NCI-H1436 (cell line): Measurements from ENCODE around the gene PDE6G.

ENCODE experiments used
- DNase-seq: peaks from one replicate; lab custom pipeline; 2025; lab: John Stamatoyannopoulos, UW

The PDE6G gene

DNA sequence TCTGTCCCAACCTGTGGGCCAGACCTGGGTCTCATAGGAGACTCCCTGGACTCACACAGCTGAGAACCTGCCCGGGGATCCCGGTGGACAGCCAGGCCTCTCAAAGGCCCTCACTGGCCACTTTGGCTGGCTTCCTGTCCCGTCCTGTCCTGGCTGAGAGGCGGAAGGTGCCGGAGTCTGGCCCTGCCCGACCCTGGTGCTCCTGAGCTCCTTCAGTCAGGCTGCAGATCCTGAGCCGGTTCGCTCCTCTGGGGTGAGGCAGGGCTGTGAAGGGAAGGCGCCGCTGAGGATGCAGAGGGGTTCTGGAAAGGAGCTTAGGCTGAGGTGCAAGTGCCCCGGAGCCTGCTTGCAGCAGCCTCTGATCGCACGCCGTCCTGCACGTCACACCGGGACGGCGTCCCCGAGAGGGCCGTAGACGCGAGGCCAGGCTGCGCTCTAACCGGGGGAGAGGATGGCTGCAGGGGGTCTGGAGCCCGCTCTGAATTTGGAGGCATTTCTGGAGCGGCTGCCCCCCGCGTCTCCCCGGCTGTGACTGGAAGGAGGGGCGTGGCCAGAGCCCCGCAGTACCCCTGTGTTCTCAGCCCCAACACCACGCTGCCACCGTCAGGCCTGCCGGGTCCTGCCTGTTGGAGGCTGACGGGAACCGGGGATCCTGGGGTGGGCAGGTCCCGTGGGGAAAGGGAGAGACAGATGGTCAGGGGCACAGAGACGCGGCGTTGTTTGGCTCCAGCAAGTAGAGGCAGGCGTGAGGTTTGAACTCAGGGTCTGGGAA lies 31.6 kb upstream of the PDE6G start:
- DNase-seq = no peak

DNA sequence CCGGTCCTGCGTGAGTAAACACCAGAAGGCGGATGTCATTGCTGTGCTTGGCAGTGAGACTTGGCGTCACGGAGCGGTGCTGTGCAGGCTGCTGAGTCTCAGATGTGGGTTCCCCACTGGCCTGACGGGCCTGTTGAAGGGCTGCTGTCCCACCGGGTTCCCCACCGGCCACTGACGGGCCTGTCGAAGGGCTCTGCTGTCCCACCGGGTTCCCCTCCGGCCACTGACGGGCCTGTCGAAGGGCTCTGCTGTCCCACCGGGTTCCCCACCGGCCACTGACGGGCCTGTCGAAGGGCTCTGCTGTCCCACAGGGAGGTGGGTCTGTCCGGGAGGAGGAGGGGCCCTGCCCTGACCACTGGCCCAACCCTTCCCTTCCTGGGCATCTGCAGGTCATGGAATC lies 30.3 kb upstream of the PDE6G start:
- no peak for DNase-seq

DNA sequence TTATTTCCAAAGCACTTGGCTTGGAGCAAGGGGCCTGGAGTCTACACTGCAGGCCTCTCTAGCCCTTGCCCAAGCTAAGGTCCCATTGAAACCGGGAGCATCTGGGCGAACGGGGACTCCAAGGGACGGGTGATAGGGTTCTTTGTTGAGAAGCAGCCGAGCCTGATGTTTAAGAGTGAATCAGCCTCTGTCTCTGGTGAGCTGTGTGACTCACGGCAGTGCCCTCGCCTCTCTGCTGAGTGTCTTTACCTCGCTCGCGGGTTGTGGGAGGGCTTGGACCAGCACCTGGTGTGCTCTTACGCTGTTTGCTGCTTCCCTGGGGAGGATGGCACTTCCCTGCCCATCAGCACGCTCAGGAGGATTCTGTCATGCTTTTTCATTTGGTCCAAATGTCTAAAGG lies 28.8 kb upstream of the PDE6G start:
- peak; percentile 26 for DNase-seq

DNA sequence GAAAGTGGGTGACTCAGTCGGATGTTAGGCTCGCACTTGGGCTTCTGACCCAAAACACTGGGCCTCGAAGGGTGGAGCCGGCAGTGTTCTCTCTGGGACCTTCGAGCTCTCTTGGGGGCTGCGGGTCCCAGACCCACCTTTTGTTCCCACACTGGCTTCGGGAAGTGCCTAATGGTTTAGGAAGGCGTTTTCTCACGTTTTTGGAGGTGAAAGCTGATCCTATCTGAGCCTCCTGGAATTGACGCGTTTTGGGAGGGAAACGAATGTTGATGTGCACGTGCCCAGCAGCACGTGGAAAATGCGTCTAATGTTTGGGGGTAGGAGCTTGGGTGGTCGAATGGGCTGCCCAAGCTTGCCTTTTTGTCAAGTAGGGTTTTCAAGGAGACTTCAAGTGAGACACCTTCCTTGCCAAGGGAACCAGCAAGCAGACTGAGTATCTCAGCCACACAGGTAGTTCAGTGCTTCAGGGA lies 28.1 kb upstream of the PDE6G start:
- DNase-seq = no peak

DNA sequence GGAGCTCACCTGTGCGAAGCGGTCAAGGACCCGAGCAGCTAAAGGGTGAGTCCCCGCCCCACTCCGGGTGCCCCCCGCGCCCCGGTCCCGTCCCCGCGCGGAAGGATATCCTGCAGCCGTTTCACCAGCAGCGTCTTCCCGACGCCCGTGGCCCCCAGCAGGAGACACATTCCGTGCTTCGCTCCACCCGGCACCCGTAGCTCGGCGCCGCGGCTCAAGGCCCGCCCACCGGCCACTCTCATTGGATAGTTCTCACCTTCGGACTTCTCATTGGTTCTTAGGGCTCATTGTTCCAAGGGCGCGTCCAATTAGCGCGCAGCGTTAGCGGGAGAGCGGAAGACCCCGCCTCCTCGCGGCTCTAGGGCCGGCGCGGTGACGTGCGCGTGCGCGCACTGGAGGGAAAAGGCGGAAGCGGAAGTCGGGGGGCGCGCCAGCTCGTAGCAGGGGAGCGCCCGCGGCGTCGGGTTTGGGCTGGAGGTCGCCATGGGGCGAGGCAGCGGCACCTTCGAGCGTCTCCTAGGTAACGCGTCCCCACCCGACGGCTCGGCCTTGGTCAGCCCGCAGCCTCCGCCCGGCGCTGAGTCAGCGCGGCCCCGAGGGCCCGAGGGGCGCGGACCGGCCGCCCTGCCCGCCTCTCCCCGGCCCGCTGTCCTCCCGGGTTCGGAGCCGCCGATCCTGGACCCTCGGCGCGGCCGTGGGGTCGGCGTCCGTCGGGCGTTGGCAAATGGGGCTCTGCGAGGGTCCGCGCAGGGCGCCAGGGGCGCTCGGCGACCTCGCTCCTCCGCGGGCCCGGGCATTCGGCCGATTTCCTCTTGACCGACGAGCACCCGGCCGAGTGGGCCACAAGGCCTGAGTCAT lies 27.5 kb upstream of the PDE6G start, which contains the start of the genes ARL16 and HGS:
TSS of gene ARL16 (minus strand) at position 214 of the 858 bp plus-strand sequence. CDS start at position 170, 44 bp downstream.
TSS of gene HGS (plus strand) at position 428 of the 858 bp plus-strand sequence. CDS start at position 484, 56 bp downstream.
- DNase-seq = peak; percentile 100

DNA sequence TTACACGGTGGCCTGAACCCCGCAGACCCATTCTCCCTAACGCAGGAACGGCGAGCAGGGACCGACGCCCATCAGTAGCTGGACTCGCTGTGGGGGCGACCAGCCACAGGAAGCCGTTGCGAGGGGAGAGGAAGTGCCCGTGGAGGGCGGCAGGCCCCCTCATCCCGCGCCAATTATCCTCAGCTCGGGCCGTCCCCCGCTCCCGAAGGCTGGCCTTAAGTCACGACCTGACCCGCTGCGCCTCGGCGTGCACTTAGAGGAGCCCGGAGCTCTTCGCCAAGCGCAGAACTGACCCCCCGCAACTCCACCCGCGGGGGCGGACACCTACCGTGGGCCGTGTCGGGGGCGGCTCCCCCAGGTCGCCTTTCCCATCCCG lies 26.9 kb upstream of the PDE6G start:
- no peak for DNase-seq

DNA sequence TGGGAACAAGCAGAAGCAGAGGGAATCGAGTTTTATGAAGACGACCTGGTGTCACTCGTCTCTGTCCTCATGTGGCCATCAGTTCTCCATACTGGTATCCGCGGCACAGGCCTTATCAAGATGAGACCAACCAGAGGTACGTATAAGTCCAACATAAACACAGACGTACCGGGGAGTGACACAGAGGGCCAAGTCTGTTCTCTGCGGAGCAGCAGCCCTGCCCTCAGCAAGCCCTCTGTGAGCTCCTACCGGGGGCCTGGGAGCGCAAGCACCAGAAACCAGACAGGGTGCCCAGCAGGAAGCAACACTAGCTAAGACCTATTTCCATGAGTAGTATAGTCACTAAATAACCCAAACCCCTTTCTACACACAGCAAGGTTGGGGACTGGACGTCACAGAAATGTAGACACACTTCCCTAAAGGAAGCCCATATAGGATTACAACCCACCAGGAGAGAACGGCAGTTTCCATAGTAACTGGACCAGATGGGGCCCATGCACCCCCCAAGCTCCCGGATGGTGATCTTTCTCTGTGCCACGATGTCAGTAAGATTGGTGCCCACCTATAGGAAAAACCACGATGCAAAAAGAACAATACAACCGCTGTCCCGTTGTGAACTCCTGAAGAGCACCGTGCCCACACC lies 26.3 kb upstream of the PDE6G start:
- DNase-seq = no peak

DNA sequence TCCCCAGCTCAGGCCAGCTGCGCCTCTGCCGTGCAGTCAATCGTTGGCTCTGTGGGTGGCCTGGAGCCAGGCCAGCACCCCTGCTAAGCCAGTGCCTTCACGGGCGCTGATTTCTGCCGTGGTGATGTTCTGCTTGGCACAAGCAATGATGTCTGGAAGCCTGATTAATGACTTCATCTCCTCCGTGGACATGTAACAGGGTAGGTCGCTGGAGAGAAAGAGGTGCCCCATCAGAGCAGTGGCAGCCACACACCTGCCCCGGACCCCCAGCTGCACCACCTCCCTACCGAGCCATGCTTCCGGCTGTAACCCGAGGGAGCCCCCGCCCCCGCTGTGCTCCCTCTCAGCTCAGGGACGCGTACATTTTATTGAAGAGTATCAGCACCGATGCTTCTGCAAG lies 25.3 kb upstream of the PDE6G start:
- DNase-seq = no peak

DNA sequence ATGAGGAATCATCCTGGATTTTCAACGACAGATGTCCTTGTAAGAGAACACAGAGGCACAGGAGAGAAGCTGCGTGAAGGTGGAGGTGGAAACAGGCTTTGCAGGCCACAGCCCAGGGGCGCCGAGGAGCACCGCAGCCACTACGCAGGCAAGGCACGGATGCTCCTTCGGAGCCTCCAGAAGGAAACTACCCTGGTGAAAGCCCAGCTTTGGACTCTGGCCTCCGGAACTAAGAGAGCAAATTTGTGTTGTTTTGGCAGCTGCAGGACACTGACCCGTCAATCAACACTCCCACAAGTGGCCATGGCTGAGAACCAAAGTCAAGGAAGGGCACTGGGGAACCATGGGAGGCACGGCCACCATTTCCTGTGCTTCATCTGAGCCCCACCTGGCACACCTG lies 23.8 kb upstream of the PDE6G start:
- no peak for DNase-seq

DNA sequence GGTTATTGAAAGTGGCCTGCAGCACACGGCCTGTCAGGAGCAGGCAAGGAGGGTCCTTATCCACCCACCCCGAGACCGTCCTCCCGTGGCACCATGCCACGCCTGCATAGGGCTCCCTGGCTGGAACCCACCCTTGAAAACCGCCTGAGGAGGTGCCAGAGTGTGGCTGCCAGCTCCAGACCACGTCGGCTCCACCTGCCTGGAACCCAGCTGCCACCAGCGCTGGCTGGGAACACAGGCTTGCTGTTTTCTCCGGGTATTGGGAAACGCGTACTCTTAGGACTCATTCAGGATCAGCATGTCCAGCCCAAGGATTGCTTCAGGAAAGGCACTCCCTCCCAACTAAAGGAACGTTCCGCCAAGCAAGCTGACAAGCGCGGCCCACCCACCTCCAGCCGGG lies 20.6 kb upstream of the PDE6G start:
- no peak for DNase-seq

DNA sequence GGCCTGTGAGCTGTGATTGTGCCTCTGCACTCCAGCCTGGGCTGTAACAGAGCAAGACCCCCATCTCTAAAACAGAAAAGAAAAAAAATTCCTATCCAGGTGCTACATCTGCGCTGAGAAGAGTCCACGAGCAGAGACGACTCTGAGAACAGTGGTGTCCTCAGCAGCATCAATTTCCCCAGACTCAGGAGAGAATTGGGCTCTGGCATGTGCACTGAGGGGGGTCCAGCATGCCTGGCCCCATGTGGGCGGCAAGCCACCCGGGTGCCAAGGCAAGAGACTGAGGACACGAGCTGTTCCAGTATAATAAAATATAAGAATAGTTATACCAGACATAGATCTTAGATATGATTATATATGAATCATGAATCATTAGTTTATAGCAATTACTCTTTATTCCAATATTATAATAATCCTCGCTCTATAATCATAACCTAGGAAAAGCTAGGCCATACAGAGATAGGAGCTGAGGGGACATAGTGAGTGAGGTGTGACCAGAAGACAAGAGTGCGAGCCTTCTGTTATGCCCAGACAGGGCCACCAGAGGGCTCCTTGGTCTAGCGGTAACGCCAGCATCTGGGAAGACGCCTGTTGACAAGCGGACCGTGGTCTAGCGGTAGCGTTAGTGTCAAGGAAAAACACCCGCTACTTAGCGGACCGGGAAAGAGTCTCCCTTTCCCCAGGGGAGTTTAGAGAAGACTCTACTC lies 19.3 kb upstream of the PDE6G start:
- DNase-seq = peak; percentile 24

DNA sequence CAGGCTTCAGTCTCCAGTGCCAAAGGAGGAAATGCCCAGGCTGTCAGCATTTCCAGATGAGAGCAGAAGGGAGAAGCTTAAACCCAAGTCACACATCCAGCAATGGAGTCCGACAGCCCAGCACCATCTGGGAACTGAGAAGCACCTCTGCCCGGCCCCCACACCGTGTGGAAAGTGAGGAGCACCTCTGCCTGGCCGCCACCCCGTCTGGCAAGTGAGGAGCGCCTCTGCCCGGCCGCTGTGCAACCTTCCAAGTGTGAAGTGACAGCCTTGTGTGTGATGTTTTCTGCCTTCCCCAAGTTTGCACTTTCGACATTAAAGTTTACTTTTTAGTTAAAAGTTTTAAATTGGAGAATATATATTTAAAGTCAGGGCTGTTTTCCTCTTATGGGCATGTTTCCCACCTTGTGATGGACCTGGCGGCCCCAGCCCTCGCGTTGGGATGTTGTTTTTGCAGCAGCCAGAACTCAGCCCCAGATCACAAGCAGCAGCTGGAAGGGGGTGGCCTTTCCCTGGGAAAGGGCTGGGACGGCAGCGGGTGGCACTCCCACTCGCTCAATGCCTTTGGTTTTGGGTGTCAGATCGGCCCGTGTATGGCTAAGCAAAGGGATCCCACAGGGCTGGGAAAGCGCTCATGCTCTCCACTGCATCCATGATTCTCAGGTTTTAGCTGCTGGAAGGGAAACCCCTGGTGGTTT lies 17.4 kb upstream of the PDE6G start:
- no peak for DNase-seq

DNA sequence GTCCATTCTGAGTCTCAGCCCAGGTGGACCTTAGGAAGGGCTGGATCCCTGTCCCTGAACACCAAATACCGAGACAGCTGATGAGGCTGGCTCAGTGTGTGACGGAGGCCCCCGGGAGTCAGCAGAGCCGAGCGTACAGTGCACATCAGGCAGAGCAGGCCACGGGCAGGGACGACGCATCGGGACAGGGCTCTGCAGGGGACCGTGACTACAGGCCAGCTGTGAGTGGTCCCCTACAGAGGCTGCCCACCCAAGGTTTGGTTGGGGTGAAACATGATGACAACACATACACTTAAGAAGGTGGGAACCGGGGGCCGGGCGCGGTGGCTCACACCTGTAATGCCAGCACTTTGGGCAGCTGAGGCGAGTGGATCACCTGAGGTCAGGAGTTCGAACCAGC lies 16.6 kb upstream of the PDE6G start:
- DNase-seq = no peak

DNA sequence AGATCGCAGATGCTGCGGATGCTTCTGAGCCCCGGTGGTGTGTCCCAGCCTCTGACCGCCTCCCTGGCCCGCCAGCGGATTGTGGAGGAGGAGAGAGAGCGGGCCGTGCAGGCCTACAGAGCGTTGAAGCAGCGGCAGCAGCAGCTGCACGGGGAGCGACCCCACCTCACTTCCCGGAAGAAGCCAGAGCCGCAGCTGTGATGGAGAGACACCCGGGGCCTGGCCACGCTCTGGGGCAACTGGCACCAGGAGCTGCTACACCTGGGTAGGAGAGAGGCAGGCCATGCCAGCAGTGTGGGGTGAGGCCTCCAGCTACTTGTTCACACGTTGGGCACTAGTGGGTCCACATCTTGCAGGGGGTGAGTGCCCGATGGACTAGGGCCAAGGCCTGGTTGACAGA lies 16.2 kb upstream of the PDE6G start:
- no peak for DNase-seq

DNA sequence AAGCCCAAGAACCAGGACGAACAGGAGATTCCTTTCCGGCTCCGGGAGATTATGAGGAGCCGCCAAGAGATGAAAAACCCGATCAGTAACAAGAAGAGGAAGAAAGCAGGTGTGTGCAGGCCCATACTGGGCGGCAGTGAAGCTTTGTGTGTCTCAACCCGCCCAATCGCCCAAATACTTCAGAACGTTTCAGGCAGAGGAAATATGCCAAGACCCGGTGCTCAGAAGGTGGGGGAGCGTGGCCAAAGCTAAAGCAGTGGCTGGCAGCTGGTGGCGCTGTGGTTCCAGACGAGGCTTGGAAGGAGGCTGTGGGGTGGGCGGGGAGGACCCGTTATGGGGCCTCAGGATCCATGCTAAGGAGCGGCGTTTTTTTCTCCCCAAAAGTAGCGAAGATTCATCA lies 11.4 kb upstream of the PDE6G start:
- DNase-seq = no peak

DNA sequence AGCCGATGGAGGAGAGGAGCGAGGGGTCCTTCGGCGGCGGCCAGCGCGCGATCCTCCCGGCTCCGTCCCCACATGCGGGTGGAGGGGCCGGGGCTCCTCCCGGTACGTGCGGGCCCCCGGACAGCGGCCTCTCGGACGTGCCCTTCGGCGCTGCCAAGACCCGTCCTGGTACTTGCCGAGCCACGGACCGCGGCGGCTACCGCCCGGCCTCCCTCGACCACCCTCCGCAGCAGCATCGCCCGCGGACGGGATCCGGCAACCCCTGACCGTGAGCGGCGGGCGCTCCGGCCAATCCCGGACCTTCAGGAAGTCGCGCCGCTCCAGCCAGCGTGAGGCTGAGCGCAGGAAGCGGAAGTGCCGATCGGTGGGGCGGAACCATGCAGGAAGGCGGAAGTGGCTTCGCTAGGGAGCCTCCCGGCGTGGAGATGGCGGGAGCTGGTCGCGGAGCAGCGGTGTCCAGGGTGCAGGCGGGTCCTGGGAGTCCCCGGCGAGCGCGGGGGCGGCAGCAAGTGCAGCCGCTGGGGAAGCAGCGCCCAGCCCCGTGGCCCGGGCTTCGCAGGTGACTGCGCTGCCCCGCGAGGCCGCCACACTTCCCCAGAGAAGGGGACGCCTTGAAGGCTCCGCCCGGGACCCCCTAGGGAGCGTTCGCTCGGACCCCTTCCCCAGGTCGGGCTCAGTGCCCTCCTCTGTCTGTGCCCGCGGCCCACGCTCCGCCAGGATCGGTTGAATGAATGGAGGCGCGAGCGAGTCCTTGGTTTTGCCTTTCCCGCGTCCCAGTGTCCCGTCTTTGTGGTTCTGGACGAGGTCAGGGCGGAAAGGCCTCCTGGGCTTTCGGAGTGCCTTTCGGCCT lies 10.2 kb upstream of the PDE6G start, which contains the start of the genes CCDC137 and OXLD1:
TSS of gene CCDC137 (plus strand) at position 396 of the 850 bp plus-strand sequence. CDS start at position 426, 30 bp downstream.
TSS of gene OXLD1 (minus strand) at position 264 of the 850 bp plus-strand sequence. CDS start at position 236, 28 bp downstream.
- DNase-seq = peak; percentile 96

DNA sequence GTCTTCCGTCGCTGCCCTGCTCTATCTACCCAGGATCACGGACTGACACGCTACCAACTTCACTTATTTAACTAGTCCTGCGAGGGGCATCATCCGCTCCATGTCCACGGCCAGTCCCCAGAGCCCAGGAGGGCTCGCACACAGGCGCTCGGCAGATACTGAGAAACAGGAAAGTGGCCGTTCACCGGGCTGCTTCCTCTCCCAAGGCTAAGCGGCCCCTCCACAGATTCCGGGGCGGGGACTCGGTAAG lies 9.7 kb upstream of the PDE6G start:
- DNase-seq = no peak

DNA sequence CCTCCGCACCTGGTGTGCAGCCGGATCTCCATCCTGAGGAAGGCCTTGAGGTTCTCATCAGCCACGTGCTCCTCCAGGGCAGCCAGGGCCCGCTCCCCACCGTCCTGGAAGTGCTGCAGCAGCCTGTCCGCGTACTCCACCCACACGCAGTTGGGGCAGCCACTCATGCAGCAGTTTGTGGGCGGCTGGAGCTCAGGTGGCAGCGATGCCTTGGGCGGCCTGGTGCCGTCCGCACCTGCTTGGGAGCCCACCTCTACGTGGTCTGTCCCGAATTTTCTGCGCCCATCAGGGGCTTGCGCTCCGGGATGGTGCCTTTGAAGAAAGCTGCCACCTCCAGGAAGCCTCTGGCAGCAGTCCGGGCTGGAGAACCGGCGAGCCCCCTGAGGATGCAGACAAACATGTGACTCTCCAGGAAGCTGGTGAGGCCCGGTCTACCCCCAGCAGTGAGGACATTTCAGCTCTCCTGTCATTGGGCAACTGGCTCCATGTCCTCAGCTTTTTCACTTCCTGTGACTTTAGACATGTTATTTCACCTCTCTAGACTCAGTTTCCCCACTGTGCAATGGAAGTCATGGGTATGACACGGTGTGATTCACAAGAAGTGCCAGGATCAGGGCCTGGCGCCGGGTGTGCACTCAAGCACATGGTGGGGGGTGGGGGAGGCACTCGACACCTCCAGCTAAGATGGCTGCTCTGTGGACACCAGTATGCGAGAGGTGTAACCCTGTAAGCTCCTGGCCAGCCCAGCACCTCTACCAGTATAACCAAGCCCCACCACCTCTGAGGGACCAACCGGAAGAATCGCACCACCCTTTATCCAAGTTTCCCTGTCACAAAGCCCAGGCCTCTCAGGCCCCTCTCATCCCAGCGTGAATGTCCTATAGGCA lies 9.1 kb upstream of the PDE6G start:
- no peak for DNase-seq

DNA sequence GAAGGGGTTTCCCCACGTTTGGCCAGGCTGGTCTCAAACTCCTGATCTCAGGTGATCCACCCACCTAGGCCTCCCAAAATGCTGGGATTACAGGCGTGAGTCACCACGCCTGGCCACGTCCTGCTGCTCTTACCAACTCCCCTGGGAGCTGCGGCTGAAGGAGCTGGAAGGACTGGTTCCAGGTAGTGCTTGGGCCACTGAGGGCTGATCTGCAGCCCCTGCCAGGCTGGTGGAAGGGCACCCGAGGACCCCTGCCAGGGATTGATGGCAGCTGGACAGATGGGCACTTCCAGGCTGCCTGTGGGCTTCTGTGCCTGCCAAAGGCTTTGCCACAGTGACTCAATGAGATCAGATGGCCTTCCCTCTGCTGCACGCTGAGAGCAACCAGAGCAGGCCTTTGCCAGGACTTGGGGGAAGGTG lies 7.7 kb upstream of the PDE6G start:
- no peak for DNase-seq
